Liver (tissue), 3 donors: ENCODE data around the gene MED16.

Experiments used
- CTCF ChIP-seq: fragments of 150-350 bp; IDR thresholded peaks from 2 replicates; pipeline ENCODE4 v1.5.1; 2017; ENCODE audit warnings: improper control_type of control experiment, low read depth, low read length; ENCODE audit not compliant: missing input control
- EGR1 ChIP-seq, 2 donors: IDR thresholded peaks; 2 replicates each; pipeline ENCODE4 v1.6.1; 2016 to 2018; ENCODE audit warnings: antibody characterized with exemption in 2 of 2, low read depth in 2 of 2
- RAD21 ChIP-seq, 2 donors: IDR thresholded peaks; 2 replicates each; pipeline ENCODE4 v1.6.1; 2016; ENCODE audit warnings: antibody characterized with exemption in 2 of 2, mild to moderate bottlenecking in 2 of 2
- TAF1 ChIP-seq: conservative IDR thresholded peaks from 2 replicates; pipeline ENCODE4 v1.6.1; 2016; ENCODE audit warnings: antibody characterized with exemption, mild to moderate bottlenecking
- TF ChIP-seq, protein P1 (sequence below): IDR thresholded peaks from 2 replicates; pipeline ENCODE4 v1.6.1; 2016; ENCODE audit warnings: antibody characterized with exemption
- donor health status: healthy.
- donor health status: healthy.

- TF ChIP-seq CTCF, result no peak
- no peak for TF ChIP-seq TAF1
- no peak for TF ChIP-seq RAD21 (IDR thresholded peaks at IDR 0.05)
- TF ChIP-seq EGR1 (IDR thresholded peaks at IDR 0.05; ENCODE audit: low read depth in 2 of 2), result no peak
- TF ChIP-seq, protein P1, sequence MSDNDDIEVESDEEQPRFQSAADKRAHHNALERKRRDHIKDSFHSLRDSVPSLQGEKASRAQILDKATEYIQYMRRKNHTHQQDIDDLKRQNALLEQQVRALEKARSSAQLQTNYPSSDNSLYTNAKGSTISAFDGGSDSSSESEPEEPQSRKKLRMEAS, result no peak
These were observed 43.2 kb upstream of the MED16 start for GRCh38 chr19:936175-936546.
